ENCODE measurements around the gene PEAK1.

Gene PEAK1

DNA sequence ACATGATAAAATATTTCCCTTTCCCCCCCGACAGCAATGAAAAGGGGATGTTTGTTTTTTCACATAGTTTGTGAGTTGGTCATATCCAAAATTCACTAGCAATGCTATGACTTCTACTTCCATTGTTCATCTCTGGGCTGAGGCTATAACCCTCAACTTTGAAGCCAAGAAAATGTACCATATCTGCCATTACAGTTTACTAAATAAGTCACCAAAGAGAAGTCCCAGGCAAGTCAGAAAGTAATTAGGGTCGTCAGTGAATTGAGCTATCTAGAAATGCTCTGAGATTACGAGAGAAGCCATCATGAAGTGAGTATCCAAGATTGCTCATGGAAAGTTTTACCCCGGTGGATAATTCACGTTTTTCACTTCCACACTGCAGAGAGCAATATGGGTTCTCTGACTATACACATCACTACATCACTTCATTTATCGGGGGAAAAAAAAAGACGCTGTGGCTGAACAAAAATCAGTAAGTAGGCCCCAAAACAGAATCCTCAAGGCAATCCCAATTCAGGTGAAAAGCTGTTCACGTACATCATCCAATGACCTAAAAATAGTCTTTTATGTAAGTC is 1.4 kb downstream of the PEAK1 start:
- TF ChIP-seq, protein P1, sequence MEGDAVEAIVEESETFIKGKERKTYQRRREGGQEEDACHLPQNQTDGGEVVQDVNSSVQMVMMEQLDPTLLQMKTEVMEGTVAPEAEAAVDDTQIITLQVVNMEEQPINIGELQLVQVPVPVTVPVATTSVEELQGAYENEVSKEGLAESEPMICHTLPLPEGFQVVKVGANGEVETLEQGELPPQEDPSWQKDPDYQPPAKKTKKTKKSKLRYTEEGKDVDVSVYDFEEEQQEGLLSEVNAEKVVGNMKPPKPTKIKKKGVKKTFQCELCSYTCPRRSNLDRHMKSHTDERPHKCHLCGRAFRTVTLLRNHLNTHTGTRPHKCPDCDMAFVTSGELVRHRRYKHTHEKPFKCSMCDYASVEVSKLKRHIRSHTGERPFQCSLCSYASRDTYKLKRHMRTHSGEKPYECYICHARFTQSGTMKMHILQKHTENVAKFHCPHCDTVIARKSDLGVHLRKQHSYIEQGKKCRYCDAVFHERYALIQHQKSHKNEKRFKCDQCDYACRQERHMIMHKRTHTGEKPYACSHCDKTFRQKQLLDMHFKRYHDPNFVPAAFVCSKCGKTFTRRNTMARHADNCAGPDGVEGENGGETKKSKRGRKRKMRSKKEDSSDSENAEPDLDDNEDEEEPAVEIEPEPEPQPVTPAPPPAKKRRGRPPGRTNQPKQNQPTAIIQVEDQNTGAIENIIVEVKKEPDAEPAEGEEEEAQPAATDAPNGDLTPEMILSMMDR (conservative IDR thresholded peaks at IDR 0.05; ENCODE audit: control insufficient read depth, insufficient read depth, low read depth, low read length): no peak
- H3K4me3 ChIP-seq (ENCODE audit: control insufficient read depth, low read depth, low read length): peak overlapping the region; percentile 84
- peak; percentile 44 for DNase-seq (ENCODE audit: low read depth)

- TF ChIP-seq, protein P1 (conservative IDR thresholded peaks at IDR 0.05; ENCODE audit: control insufficient read depth, insufficient read depth, low read depth, low read length): no peak
- peak overlapping the region; percentile 2 for H3K4me3 ChIP-seq (ENCODE audit: control insufficient read depth, low read depth, low read length)
- DNase-seq (ENCODE audit: low read depth): peak; percentile 19
Measured at GRCh38 chr15:77417602-77418001, 2.3 kb downstream of the PEAK1 start.

DNA sequence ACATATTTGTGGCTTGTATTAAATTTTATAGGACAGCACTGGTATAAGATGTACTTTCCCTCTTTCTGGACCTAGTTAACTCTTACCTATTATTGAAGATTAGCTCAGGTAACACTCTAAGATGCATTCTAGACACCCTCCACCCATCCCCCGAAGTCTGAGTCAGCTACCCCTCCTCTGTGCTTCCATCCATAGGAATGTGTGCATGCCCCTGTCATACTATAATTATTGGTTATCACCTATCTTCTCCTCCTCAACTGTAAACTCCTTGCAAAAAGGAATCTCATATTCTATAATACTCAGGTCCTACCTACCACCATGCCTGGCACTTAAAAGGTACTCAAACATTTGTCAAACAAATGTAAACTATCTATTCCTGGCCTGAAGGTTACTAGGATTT is 3.0 kb downstream of the PEAK1 start:
- DNase-seq (ENCODE audit: low read depth): no peak
- TF ChIP-seq, protein P1 (conservative IDR thresholded peaks at IDR 0.05; ENCODE audit: control insufficient read depth, insufficient read depth, low read depth, low read length): no peak
- H3K4me3 ChIP-seq (ENCODE audit: control insufficient read depth, low read depth, low read length): no peak overlapping the region

DNA sequence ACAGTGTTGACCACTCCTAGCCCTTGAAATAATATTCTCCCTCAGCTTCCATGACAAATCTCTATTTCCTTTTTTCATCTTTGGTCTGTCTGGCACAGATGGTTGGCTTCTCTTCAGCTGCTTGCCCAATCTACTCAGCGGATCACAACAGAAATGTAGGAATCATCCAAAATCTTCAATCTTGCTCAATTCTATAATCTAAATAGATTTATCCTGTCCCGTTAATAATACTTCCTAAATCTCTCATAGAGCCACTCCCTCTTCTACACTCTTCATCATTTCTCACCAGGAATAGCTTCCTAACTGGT is 3.8 kb downstream of the PEAK1 start:
- H3K4me3 ChIP-seq (ENCODE audit: control insufficient read depth, low read depth, low read length): no peak overlapping the region

GRCh38 chr15:77415450-77416147 is 4.3 kb downstream of the PEAK1 start:
- H3K4me3 ChIP-seq (ENCODE audit: control insufficient read depth, low read depth, low read length): no peak overlapping the region
- TF ChIP-seq, protein P1 (conservative IDR thresholded peaks at IDR 0.05; ENCODE audit: control insufficient read depth, insufficient read depth, low read depth, low read length): no peak

More for the DNA sequence above, 3.8 kb downstream of the PEAK1 start:
- TF ChIP-seq, protein P1 (conservative IDR thresholded peaks at IDR 0.05; ENCODE audit: control insufficient read depth, insufficient read depth, low read depth, low read length): no peak
- peak; percentile 84 for DNase-seq (ENCODE audit: low read depth)

DNA sequence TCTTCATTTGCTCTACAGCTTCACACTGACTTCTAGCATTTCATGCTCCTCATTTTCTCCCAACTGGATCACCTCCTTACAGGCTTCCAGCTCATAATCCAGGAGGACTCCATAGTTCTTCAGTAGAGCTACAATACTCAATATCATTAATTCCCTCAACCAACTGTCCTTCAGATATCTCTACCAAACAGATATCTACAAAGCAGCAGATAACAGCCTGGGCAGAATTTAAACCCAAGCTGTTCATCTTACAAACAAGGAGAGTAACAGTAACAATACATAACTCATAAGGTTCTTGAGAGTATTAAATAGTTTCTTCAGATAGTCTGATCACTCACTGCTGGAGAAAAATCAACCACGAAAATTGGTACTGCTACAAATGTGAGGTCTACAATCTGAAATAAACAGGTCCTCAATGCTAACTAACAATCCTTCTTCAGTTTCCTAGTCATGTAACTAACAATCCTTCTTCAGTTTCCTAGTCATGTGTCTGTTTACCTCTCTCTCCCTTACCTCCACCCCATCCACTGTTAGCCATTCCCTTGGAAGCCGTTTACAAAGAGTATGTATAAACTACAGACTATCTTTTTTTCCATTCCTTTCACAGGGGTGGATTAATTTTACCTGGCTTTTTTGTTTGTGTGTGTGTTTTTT is 5.0 kb downstream of the PEAK1 start:
- no peak for DNase-seq (ENCODE audit: low read depth)
- H3K4me3 ChIP-seq (ENCODE audit: control insufficient read depth, low read depth, low read length): no peak overlapping the region
- TF ChIP-seq, protein P1 (conservative IDR thresholded peaks at IDR 0.05; ENCODE audit: control insufficient read depth, insufficient read depth, low read depth, low read length): no peak

More at GRCh38 chr15:77415450-77416147, 4.3 kb downstream of the PEAK1 start:
- no peak for DNase-seq (ENCODE audit: low read depth)
